Right lobe of liver (tissue), 4 donors: ENCODE measurements around the gene MMP15.

ENCODE experiments used
- POLR2A ChIP-seq: fragments of 450-650 bp; IDR thresholded peaks from one replicate; pipeline ENCODE4 v1.6.1; 2017; ENCODE audit warnings: antibody characterized with exemption, mild to moderate bottlenecking
- TF ChIP-seq, protein P1 (sequence below), 4 donors: fragments of 200-600 bp in 3 of 4; fragments of 450-650 bp in 1 of 4; IDR thresholded peaks; one replicate each; pipeline versions ENCODE4 v1.5.1 to v1.8.0; 2016 to 2022; ENCODE audit warnings: antibody characterized with exemption in 4 of 4, mild to moderate bottlenecking in 2 of 4
- donor health status: DM: no; HTN: no; CAD: no.
- donor health status: DM: no; HTN: no; CAD: no.
- donor health status: DM: no; HTN: yes; CAD: no.

DNA sequence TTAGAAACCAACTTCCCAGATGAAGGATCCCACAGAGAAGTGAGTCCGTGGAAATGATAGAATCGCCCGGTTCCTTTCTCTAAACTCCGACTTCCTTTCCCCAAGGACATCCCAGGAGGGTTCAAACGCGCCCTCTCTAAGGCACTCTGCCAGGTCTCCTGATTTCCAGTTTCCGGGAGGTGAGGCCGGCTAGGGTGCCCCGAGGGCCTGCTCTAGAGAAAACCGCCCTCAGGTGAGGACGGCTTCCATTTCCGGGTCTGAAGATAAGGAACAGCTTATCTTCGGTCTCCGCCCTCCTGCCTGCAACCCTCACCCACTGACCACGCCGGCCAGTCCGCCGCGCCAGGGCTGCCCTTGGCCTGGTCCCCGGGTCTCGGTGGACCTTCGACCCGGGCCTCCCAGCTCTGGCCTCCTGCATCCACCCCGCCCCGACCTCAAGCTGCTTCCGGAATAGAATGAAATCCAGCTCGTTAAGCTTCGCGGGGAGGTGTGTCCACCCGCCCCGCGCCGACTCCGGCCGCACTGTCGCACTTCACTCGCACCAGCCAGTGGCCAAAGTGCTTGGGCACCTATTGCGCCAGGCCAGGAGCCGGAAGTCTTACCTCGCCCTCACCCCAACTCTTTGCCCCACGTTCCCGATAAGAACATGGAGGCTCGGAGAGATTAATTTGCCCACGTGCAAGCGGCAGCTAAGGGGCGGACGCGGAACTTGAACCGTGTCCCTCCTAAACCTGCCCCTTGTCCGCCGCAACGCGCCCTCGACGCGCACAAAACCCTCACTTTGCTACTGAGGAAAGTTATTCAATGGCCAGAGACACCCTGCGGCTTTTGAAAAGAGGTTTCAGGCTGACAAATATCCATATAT is 836 bp upstream of the MMP15 start:
- TF ChIP-seq, protein P1, sequence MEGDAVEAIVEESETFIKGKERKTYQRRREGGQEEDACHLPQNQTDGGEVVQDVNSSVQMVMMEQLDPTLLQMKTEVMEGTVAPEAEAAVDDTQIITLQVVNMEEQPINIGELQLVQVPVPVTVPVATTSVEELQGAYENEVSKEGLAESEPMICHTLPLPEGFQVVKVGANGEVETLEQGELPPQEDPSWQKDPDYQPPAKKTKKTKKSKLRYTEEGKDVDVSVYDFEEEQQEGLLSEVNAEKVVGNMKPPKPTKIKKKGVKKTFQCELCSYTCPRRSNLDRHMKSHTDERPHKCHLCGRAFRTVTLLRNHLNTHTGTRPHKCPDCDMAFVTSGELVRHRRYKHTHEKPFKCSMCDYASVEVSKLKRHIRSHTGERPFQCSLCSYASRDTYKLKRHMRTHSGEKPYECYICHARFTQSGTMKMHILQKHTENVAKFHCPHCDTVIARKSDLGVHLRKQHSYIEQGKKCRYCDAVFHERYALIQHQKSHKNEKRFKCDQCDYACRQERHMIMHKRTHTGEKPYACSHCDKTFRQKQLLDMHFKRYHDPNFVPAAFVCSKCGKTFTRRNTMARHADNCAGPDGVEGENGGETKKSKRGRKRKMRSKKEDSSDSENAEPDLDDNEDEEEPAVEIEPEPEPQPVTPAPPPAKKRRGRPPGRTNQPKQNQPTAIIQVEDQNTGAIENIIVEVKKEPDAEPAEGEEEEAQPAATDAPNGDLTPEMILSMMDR (IDR thresholded peaks at IDR 0.05) = no peak
- peak; percentile 38 for TF ChIP-seq POLR2A
